CD4-positive, alpha-beta T cell treated with Interleukin-15 for 1 hour (primary cell): ENCODE measurements around the gene TBC1D22A.

Experiments
- DNase-seq: peaks from one replicate; pipeline ENCODE4 v3.0.0-alpha.2; 2020

Gene TBC1D22A

DNA sequence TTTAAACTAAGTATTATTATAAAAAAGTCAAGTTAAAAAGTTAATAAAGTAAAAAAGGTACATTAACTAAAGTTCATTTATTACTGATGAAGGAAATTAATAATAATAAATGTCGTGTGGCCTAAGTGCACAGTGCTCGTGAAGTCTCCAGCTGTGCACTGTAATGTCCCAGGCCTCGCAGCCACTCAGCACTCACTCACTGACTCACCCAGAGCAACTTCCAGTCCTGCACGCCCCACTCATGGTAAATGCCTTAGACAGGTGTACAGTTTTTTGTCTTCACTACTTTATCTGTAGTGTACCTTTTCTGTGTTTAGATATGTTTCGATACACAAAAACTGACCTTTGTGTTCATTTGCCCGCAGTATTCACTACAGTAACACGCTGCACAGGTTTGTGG, 175.5 kb downstream of the TBC1D22A start:
- no peak for DNase-seq

DNA sequence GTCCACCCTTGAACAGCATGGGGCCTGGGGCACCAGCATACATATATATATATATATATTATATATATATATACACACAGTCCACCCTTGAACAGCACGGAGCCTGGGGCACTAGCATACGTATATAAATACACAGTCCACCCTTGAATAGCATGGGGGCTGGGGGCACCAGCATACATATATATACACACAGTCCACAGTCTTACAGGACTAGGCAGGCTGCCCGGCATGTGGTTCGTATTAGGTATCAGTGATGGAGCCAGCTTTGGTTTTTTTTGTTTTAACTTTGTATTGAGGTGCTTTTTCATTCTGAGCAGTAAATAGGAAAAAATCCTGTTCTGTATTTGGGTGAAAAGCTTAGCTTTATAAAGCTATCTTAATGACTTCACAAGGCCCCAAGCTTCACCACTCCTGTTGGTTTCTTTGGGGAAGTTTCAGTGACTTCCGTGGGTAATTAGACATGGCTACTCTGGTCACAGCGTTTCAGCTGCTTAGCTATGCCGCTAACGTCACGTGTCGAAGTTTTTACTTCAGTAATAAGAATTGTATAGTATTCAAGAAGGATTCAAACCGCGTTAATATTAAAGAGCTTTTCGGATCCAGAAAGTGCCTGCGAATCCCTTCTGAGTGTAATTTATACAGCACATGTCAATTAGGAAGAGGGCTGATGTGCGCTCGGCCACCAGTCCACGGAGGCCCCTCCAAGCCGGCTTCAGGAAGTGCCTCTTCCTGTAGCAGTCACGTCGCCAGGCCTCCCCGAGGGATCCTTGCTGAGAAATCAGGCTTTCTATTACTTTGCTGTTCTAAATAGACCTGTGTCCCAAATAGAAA, 179.7 kb downstream of the TBC1D22A start:
- DNase-seq, result no peak

DNA sequence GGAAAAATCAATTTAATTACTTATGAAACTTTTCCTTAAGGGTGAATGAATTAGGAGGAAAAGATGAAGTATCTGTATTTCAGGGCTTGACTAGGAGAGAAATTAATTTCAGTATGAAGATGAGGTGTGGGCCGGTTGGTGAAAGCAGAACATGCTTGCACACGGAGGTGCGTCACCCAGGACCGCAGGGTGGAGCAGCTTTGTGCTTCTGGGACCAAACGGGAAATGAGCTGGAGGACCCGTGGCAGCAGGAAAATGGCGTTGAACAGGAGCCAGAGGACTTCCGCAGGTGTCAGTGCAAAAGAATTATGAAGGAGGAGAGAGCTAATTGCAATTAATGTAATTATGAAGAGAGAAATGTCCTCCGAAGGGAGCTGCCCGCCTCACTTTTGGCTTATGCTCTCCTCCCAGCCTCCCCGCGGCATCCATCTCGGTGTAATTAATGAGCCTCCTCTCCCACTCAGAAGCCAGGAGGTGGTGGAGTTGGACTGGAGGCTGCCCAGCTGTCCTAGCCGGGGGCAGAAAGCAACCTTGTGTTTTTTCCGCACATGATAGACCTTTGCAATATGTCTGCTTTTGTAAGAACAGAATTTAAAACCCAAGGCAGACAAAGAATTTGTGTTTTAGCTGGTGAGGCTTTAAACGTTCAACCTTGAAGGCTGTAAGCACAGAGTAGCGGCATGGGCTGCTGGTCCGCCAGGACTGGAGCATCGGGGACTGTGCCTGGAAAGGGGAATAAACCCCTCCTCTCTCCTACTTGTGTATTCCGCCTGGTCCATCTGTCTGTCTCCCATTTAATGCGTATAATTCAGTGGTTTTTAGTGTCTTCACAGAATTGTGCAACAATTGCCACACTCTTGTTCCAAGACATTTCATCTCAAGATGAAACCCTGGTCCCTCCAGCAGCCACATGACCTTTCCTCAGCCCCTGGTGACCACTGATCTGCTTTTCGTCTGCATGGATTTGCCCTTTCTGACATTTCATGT, 180.6 kb downstream of the TBC1D22A start:
- peak; percentile 59 for DNase-seq

DNA sequence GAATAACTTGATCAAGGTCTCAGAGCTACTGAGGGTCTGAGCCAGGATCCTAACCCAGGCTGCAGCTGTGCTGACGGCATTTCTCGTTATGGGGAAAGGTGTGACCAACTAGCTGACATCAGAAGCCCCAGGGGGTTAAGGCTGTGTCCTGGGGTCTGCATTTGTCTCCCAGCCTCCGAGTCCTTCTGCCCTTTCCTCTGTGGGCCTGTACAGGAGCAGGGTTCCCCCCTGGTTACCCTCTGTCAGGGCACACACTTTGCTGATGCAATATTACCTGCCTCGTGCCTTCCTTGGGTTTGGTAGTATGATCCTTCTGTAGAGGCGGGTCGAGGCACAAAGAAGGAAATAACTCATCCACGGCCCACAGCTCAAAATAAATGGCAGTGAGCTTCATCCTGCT, 183.0 kb downstream of the TBC1D22A start:
- no peak for DNase-seq

DNA sequence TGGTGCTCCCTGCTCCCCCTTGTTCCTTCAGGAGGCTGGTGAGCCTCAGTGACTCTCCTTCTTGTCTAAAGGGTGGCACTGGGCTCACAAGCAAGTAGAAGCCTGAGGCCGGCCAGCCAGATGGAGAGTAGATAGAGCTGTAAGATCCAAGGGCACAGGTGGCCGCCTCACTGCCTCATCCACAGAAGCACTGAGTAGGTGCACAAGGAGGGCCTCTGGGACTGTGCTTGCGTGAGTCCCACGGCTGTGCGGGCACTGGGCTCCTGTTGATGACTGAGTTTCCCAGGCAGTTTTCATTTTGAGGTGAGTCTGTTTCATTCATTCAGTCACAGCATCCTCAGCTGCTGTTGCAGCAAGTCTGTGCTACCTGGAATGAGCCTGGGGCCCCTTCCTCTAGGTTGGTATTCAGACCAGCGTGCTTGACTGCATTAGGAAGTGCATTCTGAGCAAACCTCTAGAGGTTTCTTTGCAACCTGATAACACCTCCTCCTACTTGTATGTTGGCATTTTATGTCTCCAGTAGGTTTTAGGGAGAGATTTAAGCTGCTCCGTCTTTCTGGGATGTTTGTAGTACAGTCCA, 184.0 kb downstream of the TBC1D22A start:
- no peak for DNase-seq

DNA sequence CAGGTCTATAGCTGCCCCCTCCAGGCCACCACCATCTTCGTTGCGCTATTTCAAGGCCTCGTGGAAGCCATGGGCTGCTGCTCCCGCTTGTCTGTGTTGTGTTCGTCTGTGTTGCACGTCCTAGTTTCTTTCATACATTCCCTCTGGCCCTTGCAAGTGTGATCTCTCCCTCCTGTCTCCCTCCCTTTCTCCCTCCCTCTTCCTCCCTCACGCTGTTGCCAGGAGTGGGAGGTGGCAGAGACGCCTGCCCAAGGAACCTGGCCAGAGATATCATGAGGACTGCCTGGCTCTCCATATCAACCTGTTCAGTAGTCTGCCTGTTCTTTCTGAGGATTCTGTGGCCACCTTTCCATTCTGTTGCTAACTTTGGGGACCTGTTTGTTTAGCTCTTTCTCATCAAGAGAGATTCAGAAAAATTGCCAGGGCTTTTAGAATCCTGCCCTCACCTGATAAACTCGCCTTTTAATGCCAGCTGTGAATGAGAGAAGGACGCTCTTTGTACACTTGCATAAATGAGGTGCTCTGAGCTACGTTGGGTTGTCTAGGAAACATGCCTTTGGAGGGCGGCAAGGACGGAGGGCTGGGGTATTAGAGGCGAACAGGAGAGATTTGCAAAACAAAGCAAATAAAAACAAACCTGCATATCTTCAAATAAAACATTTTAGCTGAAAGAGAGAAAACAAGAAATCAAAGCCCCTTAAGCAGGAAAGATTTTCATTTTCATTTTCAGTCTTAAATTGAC, 185.2 kb downstream of the TBC1D22A start:
- no peak for DNase-seq

DNA sequence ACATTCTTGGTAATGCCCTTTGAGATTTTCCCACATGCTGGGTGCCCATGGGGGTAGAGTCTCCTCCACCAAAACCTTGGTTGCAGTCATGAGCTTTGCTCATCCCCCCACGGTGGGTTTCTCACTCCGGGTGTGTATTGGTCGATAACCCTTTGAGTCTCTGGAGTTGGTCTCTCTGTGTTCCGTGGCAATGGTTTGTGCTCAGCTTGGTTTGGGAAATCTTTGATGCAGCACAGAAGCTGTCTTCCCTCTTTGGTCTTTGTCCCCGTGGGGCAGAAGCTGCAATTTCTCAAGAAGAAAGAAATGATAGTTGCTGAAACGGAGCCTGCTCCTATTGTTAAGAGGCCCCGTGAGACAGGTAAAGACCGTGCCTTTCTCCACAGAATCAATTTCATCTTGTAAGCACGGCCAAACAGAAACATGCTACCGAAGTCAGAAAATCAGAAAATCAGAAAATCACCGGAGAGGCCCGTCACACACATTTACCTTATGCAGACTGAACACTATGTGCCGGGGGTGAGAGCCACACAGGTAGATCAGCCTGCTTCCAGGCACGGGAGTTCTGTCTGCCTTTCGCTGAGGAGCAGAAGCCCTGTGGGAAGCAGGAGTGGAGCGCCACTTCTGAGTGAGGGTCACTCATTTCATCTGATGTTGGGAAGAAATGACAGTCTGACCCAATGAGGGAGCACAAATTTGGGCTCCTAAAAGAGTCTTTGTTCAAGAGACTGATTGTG, 186.1 kb downstream of the TBC1D22A start:
- DNase-seq, result no peak

DNA sequence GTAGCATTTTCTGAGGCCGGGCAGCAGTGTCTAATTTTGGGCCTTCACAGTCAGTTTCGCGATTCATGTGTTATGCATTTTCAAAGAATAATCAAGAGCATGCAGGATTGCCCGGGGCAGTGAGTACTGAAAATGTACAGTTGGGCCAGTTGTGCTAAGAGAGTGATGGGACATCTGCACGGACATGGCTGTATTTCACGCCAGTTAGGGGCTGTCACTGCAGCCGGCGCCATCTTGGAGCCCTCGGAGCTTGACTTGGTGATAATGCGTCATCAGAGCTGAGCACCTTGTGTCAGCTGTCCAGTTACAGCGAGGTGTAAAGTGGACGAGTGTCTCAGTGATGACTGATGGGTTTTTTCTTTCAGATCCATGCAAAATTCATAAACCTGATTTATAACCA, 188.9 kb downstream of the TBC1D22A start:
- no peak for DNase-seq

DNA sequence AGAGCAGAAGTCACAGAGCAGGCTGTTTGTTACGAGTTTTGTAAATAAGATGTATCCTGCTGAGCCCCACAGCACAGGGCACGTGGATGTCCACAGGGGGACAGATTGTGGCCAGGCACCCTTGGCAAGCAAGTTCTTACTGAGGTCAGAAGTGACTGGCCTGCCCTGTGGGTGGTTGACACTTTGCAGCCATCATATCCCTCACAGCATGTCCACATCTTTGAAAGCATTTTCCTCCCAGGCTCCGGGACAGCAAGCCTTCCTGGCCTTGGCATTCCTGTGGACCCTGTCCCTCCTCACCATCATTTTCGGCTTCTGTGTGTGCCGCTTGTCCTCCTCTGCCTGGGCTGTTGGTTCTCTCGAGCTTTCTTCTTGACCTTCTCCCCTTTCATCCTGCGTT, 189.5 kb downstream of the TBC1D22A start:
- no peak for DNase-seq

DNA sequence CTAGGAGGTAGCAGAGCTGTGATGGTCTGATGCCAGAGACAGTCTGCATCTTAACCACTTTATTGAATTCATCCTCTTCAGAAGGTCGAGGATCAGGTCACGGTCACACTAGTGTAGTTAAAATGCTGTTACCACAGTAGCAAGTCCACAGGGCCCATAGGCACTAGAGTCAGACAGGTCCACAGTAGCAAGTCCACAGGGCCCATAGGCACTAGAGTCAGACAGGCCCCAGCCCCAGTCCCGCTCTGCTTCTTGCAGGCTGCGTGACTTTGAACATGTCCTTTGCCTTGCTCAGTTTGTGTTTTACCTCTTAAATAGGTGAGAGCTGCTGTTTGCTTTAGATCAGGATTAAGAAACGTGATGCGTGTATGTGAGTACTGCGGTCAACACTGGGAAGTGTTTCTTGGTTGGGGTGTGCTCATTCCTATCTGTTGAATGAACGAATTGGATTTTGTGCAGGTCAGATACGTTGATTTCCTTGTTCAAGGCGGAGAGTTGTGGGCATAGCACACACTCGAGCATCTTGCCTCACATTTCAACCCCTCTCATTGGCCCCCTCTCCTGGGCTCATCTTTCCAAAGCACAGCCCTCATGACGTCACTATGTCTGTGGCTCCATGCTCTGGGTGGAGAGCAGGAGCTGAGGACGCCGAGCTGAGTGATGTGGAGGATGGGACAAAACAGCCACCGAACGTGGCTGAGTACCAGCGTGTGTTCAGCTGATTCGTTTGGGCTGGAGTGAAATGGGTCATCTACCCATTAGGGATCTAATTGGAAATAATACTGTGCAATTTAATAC, 191.7 kb downstream of the TBC1D22A start:
- no peak for DNase-seq

DNA sequence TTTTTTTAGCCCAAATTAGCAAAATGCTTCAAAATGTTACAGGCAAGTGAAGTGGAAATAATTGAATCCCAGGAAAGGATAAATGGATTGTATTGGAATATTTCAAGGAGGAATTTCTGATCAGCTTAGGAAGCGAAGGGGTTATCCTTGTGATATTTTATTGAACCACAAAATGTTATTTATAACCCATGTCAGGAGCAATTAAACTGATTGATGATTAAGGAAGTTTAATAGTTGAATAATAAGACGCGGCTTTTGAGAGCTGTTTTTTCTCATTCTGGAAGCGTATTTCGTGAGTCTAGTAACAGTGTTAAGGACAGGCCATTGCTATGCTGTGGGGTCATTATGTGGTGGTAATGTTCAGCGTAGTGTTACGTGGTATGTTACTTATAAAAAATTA, 192.3 kb downstream of the TBC1D22A start:
- no peak for DNase-seq

DNA sequence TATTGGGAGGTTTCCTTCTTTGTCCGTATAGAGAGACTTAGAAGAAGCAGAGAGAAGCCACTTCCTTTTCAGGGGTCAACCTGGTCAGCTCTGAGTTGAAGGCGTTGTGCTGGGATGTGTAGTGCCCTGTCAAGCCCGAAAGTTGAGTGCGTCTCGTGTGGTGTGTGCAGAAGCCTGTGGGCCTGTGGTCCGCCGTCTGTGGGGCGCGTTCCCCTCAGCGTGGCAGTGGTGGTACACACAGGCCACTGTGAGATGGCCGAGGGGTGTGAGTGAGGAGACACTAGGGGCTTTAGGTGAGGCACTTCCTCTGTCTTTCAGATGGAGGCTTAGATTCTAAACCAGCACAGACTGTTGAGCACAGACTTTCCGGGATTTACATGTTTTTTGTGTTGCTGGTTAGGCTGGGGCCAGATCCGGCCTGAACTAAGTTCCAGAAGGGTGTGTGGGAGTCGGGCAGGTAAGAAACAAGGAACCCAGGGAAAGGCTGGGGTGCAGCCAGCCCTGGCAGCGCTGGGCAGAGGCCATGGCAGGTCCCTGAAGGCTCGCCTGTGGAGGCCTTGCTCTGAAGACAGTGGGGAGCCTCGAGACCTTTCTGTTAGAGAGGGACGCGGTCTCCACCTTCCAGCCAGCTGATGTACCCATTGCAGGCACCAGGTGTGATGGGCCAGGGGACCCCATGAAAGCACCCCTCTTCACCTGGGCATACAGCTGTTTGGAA, 194.2 kb downstream of the TBC1D22A start:
- no peak for DNase-seq

DNA sequence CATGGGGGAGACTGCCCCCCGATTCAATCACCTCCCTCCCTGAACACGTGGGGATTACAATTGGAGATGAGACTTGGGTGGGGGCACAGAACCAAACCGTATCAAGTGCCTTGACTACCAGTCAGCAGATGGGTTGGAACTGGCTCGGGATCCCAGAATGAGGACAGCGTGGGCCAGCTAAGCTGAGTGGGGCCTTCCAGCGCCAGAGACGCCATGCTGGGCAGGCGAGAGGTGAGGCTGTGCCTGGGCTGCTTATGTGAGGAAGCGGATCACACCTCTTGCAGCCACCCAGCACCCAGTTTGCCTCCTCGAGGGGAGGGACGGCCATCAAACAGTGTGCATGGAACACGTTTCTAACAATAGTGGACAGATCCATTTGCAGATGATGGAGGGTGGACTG, 195.1 kb downstream of the TBC1D22A start:
- DNase-seq, result no peak

DNA sequence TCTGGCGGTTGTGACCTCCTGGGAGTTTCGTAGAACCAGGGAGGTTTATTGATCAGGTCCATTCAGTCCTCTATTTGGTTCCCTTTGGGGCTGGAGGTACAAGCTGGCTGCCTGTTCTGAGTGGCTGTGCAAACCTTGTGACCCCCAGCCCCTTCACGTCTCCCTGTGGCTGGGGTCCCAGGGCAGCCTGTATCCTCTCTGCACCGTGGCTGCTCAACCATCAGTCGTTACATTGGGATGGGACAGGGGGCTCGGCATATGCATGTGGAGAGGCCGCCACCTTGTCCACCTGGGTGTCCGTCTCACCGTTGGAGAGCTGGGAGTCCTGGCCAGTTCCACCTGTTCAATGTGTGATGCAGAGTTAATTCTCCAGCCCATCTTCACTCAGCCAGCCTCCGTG, 195.7 kb downstream of the TBC1D22A start:
- no peak for DNase-seq

DNA sequence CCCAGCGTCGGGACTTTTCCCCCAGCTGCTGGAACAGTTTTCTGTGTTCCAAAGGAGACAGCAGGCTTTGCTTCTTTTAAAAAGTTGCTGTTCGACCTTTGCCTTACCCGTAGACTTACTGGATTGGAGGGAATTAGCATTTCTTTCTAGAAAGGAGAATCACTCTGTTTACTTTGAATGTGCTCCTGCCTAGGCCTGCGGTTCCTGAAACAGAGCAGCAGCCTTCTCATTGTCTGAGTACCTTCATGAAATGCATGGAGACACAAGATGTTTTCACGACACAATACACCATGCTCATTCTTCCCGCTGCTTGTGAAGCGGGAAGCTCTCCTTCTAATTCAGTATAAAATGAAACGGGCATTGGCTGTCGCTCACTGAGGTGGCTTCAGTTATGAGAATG, 196.2 kb downstream of the TBC1D22A start:
- DNase-seq, result no peak

DNA sequence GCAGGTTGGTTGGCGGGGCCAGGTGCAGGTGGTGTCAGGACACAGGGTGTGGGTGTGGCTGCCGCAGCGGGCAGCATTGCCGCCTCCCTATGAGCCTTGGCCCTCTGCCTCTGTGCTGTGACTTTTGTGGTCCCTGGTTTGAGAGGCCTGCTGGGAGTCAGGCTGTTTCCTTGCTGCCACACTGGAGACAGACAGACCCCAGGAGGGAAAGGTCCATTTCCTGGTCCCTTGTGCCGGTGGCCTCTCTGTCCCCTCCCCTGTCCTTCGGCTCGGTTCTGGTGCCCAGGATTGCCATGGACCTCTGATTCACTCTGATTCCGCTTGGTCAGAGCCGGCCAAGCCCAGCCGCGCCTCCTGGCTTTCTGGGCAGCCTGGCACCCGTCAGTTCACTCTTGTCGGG, 196.9 kb downstream of the TBC1D22A start:
- no peak for DNase-seq

DNA sequence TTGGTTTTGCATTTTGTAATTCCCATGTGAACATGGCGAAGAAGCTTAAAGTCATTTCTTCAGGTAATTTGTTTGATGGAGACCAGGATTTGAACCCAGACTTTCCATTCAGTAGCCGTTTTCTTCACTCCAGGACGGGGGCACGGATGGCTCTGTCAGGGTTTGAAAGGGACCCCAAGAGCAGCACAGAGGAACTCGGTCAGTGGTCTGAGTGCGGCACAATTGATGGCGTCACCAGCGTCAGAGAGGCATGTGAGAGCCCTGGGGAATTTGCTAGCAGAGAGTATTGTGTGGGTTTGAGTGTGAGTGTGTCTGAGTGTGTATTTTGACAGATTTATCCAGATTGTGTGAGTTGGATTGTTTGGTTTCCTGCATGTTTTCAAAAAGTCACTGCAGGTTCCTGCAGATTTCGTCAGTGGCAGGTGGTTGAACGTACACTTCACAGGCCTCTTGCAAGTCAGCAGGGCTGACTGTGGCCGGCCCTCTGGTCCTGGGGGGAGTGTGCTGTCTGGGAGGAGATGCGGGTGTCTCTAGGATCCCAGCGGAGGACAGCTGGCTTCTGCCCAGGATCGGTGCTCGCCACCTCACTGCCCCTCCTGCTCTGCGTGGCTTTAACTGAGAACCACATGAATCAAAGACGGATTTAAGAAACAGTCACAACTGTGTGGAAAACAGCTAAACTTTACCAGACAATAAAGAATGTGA, 199.3 kb downstream of the TBC1D22A start:
- no peak for DNase-seq

DNA sequence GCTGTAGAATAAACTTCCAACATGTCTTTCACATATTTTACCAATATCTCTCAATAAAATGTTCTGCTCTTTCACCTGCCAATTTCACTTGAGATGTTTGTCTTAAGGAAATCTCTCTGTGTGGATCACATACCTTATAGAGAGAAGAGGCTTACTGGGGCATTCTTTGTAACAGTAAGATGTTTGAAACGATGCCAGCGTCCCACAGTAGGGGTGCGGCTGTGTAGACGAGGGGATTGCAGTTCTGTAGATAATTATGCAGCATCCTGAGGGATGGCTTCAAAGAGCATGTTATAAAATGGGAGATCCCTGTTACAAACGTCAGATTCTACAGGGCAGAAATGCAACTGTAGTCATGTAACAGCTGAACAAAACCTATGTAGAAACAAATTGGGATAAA, 200.0 kb downstream of the TBC1D22A start:
- no peak for DNase-seq

DNA sequence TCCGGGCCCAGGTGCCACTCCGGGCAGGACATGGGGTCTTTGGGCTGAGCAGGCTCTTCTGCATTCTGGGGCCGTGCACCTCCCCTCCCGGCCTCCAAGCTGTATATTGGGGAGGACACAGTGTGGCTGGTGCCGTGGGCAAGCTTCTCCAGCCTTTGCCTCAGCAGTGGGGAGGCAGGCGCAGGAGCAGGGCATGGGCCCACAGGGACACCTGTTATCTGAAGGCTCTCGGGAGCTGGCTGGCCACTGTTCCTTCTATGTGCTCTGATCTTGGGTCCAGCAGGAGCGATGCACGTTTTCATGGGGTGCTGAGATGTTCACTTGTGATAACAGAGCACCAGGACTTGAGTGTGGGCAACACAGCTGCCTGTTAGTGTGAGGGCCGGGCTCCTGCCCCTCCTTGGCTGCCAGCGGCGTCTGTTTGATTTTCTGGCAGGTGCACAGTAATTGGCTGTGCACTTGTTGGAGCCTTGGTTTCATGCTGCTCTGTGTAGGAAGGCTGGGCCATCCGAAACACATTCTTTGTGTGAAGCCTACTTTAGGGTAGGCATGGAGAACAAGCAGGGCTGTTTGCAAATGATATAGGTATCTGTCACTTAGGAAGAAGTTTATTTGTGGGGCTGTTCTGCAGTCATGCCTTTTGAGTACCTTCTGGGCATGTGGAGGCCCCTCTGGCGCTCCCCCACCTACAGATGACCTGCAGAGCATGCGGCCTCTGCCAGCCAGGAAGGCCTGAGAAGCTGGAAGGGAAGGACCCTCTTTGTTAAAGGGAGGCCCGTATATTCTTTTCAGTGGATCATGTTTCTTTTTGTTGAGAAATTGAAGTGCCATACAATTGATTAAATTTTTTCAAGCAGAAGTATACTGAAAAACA, 201.5 kb downstream of the TBC1D22A start:
- no peak for DNase-seq
